ENCODE data around the gene TPRG1.

TPRG1 gene

DNA sequence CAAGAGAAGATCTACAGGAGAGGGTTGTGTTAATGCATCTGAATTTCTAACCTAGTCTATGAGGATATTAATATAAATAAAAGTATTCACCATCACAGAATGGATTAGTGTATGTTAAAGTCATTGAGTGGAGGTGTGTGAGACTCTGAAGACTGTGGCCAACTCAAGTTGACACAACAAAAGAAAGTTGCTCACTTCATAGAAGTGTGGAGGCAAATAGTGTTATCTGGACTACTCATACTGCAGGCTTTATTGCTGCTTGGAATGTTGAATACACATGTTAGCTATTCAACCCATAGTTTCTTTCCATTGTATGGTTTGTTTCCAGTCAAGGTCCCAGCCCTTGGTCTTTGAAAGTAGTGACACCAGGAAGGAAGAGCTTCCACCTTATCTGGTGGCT, 38.0 kb upstream of the TPRG1 start:
- no peak for TF ChIP-seq CTCF (IDR thresholded peaks at IDR 0.05; ENCODE audit: low read depth, low read length, missing control alignments)
- no peak overlapping the region for H3K4me3 ChIP-seq (ENCODE audit: low read depth, low read length)
- in situ Hi-C loops (cut with HindIII; ENCODE audit: low sequenced_read_pairs): no loop called here
- no peak for DNase-seq (ENCODE audit: low read depth)

DNA sequence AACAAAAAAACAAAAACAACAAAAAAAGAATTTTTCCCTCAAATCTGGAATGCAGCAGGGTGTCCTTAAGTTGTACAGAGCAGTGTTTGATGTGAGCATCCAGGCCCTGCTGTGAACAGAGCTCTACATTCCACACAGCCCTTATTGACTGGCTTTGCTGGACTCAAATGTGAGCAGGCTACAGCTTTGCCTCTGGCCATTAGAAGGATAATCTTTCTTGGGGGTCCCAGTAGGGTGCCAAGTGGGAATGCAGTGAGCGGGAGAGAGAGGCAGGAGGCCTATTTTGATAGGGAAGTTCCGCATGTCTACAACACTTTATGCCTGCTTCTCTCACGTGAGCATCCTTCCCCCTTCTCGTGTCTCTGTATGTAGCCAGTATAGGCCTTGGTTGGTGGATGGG, 34.4 kb upstream of the TPRG1 start:
- H3K4me3 ChIP-seq (ENCODE audit: low read depth, low read length): no peak overlapping the region
- TF ChIP-seq CTCF (IDR thresholded peaks at IDR 0.05; ENCODE audit: low read depth, low read length, missing control alignments): no peak
- in situ Hi-C loops (cut with HindIII; ENCODE audit: low sequenced_read_pairs): no loop called here
- no peak for DNase-seq (ENCODE audit: low read depth)

DNA sequence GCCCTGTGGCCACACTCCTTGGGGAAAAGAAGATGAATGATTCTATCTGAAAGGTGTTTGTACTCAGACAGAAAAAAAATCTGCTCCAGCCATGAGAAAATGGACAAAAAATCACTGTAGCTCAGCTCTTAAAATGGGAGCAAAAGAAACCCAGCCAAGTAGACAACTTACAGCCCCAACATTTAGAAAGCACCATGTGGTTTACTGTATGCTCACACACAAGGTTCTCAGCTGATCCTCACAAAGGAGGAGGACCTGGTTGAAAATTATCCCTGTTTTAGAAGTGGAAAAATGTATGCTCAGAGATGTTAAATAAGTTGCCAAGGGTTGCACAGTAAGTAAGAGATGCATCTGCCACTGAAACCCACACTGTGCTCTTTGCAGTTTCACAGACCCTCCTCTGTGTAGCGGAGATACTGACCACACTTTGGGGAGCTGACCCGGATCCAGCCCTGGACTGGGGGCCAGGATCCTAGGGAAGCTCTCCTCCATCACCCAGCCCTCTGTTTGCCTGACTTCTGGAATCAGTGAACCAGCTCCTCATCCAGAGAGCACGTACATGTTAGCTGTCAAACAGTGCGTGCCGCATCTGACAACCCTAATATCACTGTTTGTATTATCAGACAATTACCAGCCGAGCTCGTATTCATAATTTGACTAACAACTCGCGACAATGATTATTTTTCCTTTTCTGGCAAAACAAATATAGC, 32.7 kb upstream of the TPRG1 start:
- TF ChIP-seq CTCF (IDR thresholded peaks at IDR 0.05; ENCODE audit: low read depth, low read length, missing control alignments): no peak
- DNase-seq (ENCODE audit: low read depth): no peak
- no peak overlapping the region for H3K4me3 ChIP-seq (ENCODE audit: low read depth, low read length)
- in situ Hi-C loops (cut with HindIII; ENCODE audit: low sequenced_read_pairs): no loop called here

- no peak overlapping the region for H3K4me3 ChIP-seq (ENCODE audit: low read depth, low read length)
- DNase-seq (ENCODE audit: low read depth): no peak
- no peak for TF ChIP-seq CTCF (IDR thresholded peaks at IDR 0.05; ENCODE audit: low read depth, low read length, missing control alignments)
- in situ Hi-C loops (cut with HindIII; ENCODE audit: low sequenced_read_pairs): no loop called here
These were observed 32.2 kb upstream of the TPRG1 start for GRCh38 chr3:189139611-189139940.

DNA sequence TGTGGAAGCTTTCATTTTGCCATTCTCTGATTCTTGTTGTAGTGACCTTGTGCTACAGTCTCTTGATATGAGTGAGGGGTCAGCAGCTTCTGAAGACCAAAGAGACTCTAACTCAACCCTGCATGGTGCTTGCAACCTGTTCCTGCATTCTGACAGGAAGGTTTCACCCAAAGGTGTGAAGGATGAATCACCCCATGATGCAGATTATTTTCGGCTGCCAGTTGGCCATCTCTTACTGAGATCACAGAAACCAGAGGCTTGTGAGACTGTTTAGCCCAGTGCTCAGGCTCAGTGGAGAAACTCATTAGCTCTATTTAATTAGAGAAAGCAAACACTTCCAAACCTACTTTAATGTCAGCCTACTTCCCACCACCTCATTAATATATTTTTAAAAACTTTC, 29.2 kb upstream of the TPRG1 start:
- no peak for TF ChIP-seq CTCF (IDR thresholded peaks at IDR 0.05; ENCODE audit: low read depth, low read length, missing control alignments)
- H3K4me3 ChIP-seq (ENCODE audit: low read depth, low read length): no peak overlapping the region
- DNase-seq (ENCODE audit: low read depth): no peak
- in situ Hi-C loops (cut with HindIII; ENCODE audit: low sequenced_read_pairs): loop anchor here (5.0 kb wide), 1 partner anchor 35 kb away; no protein-coding TSS in a partner anchor

GRCh38 chr3:189143321-189143720, 28.4 kb upstream of the TPRG1 start:
- in situ Hi-C loops (cut with HindIII; ENCODE audit: low sequenced_read_pairs): loop anchor here (5.0 kb wide), 1 partner anchor 34 kb away; no protein-coding TSS in a partner anchor
- TF ChIP-seq CTCF (IDR thresholded peaks at IDR 0.05; ENCODE audit: low read depth, low read length, missing control alignments): no peak
- H3K4me3 ChIP-seq (ENCODE audit: low read depth, low read length): no peak overlapping the region
- no peak for DNase-seq (ENCODE audit: low read depth)
